SHP77 (cell line): Measurements from ENCODE around the gene FOLH1.
"Not testable (repeated sequence)": the region's sequence is repeated elsewhere in the genome, so short reads cannot be mapped to it uniquely, and the experiment has no call there.

Experiments
- DNase-seq, 2 experiments: peaks; one replicate each; lab custom pipeline; 2025; lab: John Stamatoyannopoulos, UW

FOLH1 gene

GRCh38 chr11:49208006-49208721 is at the start of gene FOLH1:
Gene FOLH1, minus strand, starts transcription at chr11:49208602. Its CDS starts 193 bp downstream, at chr11:49208409.
- DNase-seq, result no peak

GRCh38 chr11:49255148-49255547 is 46.7 kb upstream of the FOLH1 start:
- DNase-seq, result not testable (repeated sequence)

- not testable (repeated sequence) for DNase-seq
Observed at GRCh38 chr11:49251212-49251611, 42.8 kb upstream of the FOLH1 start.

GRCh38 chr11:49250398-49251115 is 42.2 kb upstream of the FOLH1 start:
- not testable (repeated sequence) for DNase-seq

GRCh38 chr11:49249363-49249762 is 41.0 kb upstream of the FOLH1 start:
- not testable (repeated sequence) for DNase-seq

- not testable (repeated sequence) for DNase-seq
Observed at GRCh38 chr11:49233685-49234084, 25.3 kb upstream of the FOLH1 start.

GRCh38 chr11:49233019-49233418 is 24.6 kb upstream of the FOLH1 start:
- DNase-seq, result not testable (repeated sequence)

- DNase-seq, result peak in 1 of 2 experiments; percentile 5
Observed at GRCh38 chr11:49231725-49232124, 23.3 kb upstream of the FOLH1 start.

GRCh38 chr11:49230534-49230933 is 22.1 kb upstream of the FOLH1 start:
- DNase-seq, result peak; percentile 7 to 9

GRCh38 chr11:49230001-49230400 is 21.6 kb upstream of the FOLH1 start:
- DNase-seq, result not testable (repeated sequence)

GRCh38 chr11:49229136-49229535 is 20.7 kb upstream of the FOLH1 start:
- DNase-seq, result peak in 1 of 2 experiments; percentile 14

- not testable (repeated sequence) for DNase-seq
Observed at GRCh38 chr11:49225255-49225785, 16.9 kb upstream of the FOLH1 start.

GRCh38 chr11:49221112-49221511 is 12.7 kb upstream of the FOLH1 start:
- DNase-seq, result peak in 1 of 2 experiments; percentile 2

- no peak for DNase-seq
Observed at GRCh38 chr11:49213026-49213560, 4.7 kb upstream of the FOLH1 start.

GRCh38 chr11:49206999-49207398 is 1.4 kb downstream of the FOLH1 start:
- not testable (repeated sequence) for DNase-seq

GRCh38 chr11:49202287-49202976 is 6.0 kb downstream of the FOLH1 start:
- DNase-seq, result no peak

GRCh38 chr11:49196775-49197174 is 11.6 kb downstream of the FOLH1 start:
- DNase-seq, result not testable (repeated sequence)

GRCh38 chr11:49196002-49196401 is 12.4 kb downstream of the FOLH1 start:
- not testable (repeated sequence) for DNase-seq

GRCh38 chr11:49190287-49190686 is 18.1 kb downstream of the FOLH1 start:
- DNase-seq, result not testable (repeated sequence)

GRCh38 chr11:49186225-49186624 is 22.2 kb downstream of the FOLH1 start:
- DNase-seq, result not testable (repeated sequence)

GRCh38 chr11:49185597-49185996 is 22.8 kb downstream of the FOLH1 start:
- DNase-seq, result not testable (repeated sequence)

GRCh38 chr11:49184756-49185155 is 23.6 kb downstream of the FOLH1 start:
- DNase-seq, result not testable (repeated sequence)
